GM21447 (cell line): ENCODE measurements around the gene PPIP5K2.
"Not testable (repeated sequence)": the region's sequence is repeated elsewhere in the genome, so short reads cannot be mapped to it uniquely, and the experiment has no call there.

Source experiments
- ATAC-seq: cut with Tn5 transposase; IDR thresholded peaks from one replicate; pipeline ENCODE4 v1.9.1; 2021; ENCODE audit not compliant: unreplicated experiment

Gene PPIP5K2

DNA sequence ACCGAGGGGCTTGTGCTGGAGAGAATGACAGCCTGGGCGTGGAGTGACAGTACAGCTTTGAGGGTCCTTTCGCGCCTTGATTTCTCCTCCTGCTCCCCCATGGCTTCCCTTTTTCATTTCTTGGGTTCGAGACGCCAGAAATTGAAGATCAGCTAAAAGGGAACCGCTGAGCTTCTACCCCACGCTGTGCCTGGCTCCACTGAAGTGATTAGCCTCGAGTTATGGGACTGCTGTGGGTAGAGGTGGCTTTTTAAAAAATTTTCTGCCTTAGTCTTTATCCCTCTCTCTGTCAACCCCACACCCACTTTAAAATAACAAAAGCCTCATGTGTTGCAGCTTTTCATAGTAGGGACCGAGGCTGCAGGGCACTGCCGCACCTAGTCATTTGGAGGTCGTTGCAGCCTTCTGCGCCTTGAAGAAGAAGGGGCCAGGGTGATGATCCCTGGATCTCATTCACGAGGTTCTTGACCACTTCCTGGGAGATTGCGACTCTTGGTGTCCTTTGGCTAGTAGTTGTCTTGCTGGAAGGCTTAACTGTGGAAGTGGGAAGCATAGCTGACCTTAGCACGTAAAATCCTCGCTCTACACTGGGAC lies 603 bp downstream of the PPIP5K2 start:
- ATAC-seq = peak; percentile 0

DNA sequence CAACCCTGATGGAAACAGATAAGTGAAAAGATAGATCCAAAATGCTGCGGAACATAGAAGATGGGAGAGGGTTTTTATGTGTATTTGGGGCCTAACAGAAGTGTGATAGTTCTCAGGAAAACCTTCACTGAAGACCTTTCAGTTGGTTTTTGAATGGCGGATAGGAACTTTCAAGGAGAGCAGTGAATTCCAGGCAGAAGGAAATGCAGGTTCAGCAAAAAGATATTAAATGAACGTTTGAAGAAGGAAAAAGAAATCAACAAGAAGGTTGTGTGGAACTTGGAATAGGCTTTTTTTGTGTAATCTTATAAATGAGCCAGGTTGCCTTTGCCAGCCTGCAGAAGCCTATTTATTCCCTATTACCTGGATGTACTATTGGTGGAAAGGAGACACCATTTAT lies 2.1 kb downstream of the PPIP5K2 start:
- no peak for ATAC-seq

DNA sequence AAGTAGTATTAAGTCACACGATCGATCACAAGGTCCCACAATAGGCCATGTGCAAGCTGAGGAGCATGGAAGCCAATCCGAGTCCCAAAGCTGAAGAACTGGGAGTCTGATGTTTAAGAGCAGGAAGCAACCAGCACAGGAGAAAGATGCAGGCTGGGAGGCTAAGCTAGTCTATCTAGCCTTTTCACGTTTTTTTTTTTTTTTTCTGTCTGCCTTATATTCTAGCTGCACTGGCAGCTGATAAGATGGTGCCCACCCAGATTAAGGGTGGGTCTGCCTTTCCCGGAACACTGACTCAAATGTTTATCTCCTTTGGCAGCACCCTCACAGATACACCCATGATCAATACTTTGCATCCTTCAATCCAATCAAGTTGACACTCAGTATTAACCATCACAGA lies 6.5 kb downstream of the PPIP5K2 start:
- ATAC-seq = no peak

DNA sequence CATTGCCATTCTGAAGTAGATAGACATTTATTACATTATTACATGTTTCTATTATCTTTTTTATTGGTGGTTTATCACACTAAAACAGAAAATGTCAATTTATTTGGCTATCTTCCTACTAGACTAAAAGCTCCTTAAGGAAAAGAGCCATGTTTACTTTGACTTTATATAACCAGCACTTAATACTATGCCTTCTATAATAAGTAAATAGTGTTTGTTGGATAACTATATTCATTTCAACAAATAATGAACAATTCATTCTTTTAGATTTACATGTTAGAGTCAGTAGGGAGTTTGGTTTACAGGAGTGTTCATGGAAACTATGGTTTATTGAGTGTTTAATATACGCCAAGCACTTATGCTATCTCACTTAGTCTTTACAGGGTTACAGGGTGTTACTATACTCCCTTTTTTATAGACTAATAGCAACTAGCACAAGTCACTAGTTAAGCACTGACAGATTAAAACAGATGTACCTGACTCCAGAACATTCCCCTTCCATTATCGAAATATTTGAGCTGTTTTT lies 7.3 kb downstream of the PPIP5K2 start:
- ATAC-seq = no peak

DNA sequence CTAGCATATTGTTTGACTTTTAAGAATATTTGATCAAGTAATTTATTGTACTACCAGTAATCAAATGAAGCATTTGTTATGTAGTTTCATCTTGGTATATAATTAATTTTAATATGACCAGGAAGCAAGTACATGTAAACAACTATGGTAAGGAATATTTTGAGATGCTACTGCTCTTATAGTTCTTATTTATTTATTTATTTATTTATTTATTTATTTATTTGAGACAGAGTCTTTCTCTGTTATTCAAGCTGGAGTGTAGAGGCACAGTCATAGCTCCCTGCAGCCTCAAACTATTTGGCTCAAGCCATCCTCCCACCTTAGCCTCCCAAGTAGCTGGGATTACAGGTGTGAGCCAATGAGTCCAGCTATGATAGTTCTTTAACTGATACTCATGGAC lies 8.1 kb downstream of the PPIP5K2 start:
- ATAC-seq = no peak

DNA sequence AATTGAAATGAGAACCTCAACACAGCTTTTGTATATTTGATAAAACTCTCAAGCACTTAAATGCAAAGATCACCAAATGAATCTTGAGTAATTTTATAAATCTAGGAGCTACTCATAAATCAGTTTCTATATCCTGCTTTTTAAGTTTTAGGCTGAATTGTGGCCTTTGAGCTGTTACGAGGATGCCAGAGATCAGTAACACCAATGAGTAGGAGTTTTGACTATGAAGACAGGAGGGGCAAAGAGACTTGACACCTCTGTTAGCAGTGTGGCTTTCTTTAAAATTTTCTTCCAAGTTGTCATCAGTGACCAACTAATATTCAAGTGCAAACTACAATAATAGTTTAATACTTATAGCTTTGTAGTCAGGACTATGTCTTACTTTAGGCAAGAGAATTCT lies 12.6 kb downstream of the PPIP5K2 start:
- no peak for ATAC-seq

DNA sequence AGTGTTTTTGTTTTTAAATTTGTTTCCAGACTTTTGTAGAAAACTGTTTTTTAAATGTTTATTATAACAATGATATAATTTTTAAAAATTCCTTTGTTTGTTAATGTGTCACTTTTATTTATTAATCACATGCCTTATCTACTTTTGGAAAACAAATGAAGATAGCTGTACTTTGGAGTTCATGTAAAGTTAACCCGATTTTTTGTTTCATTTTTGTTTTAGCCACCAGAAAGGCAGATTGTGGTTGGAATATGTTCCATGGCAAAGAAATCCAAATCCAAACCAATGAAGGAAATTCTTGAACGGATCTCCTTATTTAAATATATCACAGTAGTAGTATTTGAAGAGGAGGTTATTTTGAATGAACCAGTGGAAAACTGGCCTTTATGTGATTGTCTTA lies 13.1 kb downstream of the PPIP5K2 start:
- no peak for ATAC-seq

DNA sequence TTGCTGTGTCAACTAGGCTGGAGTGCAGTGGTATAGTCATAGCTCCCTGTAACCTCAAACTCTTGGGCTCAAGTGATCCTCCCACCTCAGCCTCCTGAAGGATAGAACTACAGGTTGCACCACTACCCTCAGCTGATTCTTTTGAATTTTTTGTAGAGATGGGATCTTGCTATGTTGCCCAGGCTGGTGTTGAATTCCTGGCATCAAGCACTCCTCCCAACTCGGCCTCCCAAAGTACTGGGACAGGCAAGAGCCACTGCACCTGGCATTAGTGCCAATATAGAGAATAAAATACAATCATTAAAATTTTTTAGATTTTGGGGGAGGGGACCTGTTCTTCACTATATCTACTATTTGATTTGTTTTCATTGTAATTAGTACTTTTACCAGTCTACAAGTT lies 15.4 kb downstream of the PPIP5K2 start:
- no peak for ATAC-seq

DNA sequence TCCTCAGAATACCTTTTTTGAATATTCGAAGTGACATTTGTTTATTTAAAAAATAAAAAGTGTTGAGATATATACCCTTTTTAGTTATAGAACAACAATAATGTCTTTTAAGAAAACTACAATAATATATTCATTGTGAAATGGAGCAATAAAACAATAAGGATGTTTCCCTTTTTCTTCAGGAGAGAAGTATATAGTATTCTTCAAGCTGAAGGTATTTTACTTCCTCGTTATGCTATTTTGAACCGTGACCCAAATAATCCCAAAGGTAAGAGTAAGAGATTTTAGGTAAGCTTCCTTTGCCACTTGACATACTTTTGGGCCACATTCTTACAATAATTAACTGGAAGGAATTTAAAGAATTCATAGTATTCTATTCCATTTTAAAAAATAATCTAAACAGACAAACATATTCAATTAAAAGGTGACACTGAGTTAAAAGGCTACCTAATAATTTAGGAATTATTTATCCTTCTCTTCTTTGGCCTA lies 18.1 kb downstream of the PPIP5K2 start:
- no peak for ATAC-seq

DNA sequence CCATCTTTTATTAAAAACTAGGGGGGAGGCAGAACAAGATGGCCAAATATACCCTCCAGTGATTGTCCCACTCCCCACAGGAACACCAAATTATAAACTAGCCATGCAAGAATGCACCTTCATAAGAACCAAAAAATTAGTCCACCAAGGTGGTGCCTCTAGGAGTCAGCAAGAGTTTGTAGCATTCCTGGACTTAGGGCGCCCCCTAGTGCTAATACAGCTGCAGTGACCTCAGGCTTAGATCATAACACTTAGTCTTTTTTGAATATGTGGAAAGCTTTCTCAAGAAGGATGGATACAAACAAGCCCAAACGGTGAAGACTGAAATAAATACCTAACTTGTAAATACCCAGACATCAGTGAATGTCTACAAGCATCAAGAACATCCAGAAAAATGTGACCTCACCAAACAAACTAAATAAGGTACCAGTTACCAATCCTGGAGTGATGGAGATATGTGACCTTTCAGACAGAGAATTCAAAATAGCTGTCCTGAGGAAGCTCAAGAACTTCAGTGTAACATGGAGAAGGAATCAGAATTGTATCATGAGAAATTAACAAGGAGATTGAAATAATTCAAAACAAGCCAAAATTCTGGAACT lies 19.3 kb downstream of the PPIP5K2 start:
- ATAC-seq = peak; percentile 99

DNA sequence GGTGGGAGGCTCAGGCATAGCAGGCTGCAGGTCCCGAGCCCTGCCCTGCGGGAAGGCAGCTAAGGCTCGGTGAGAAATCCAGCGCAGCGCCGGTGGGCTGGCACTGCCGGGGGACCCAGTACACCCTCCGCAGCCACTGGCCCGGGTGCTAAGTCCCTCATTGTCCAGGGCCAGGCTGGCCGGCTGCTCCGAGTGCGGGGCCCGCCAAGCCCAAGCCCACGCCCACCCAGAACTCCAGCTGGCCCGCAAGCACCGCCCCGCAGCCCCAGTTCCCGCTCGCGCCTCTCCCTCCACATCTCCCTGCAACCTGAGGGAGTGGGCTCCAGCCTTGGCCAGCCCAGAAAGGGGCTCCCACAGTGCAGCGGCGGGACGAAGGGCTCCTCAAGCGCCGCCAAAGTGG lies 22.0 kb downstream of the PPIP5K2 start:
- ATAC-seq = not testable (repeated sequence)

DNA sequence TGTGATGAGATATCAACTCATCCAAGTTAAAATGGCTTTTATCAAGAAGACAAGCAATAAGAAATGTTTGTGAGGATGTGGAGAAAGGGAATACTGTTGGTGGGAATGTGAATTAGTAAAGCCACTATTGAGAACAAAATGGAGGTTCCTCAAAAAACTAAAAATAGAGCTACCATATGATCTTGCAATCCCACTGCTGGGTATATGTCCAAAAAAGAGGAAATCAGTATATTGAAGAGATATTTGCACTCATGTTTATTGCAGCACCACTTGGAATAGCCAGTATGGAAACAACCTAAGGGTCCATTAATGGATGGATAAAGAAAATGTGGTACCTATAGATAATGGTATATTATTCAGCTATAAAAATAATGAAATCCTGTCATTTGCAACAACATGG lies 25.1 kb downstream of the PPIP5K2 start:
- no peak for ATAC-seq

DNA sequence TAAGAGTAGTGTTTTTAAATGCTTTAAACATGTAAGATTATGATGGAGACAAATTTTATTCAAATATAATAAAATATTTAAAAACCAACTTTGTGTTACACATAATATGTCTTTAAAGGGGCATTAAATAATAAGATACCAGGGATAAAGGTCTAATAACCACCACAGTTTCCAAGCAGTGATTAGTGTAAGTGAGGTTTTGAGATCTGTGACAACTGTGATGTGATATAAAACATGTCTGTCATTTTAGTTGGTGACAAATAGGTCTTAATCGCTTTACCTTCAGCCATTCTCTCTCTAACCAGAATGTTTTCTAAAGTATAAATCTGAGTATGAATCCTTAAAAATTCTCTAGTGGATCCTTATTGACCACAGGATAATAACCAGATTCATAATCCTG lies 28.1 kb downstream of the PPIP5K2 start:
- ATAC-seq = no peak

DNA sequence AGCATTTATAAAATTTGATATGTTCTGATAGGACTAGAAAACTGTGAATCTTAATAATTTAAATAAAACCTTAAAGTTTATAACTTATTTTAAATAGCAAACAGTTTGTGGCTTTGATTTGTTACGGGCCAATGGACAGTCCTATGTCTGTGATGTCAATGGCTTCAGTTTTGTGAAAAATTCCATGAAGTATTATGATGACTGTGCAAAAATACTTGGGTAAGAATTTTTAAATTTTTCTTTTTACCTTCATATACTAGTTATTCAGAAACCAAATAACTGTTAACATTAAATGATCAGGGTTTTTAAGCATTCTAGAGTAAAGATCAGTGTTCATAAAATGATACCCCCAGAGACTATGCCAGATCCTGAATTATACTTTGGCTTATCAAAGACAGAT lies 31.1 kb downstream of the PPIP5K2 start:
- ATAC-seq = no peak

DNA sequence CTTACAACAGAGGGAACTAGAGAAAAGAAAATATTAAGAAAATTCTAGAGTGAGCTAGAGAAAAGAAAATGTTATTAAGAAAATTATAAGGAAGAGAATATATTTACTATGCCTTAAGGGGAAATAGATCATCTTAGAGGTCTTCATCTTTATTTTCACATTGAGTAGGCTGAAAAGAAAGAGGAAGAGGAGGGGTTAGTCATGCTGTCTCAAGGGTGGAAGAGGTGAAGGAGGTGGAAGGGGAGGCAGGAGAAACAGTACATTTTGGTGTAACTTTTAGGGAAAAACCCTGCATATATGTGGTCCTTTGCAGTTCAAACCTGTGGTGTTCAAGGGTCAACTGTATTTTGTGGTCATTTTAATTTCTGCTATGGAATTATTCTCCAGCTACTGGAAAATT lies 46.6 kb downstream of the PPIP5K2 start:
- ATAC-seq = no peak

DNA sequence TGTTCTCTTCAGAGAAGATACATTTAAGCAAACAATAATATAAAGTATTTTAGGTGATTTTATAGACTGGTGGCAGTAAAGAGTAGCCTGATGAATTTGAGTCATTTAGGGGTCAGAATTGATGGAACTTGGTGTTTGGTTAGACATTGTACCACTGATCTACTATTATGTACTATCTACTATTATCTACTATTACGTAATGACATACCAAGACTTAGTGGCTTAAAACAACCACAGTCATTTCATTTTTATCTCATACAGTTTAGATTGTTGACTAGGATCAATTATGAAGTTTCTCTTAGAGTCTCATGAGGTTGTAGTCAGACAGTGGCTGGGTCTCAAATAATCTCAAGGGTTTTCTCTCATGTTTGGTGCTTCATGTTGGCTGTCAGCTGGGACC lies 54.0 kb downstream of the PPIP5K2 start:
- ATAC-seq = no peak

DNA sequence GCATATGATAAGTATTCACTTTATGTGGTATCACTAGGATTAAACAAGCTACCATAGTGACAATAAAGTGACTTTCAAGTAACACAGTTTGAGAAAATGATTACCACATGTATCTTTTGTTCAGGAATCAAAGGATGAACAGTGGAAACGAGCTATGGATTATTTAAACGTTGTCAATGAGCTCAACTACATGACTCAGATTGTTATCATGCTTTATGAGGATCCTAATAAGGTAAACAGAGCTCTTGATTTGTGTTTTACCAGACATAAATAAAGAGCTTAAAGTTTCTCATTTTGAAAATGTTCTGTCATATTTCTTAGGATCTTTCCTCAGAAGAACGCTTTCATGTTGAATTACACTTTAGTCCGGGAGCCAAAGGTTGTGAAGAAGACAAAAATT lies 57.4 kb downstream of the PPIP5K2 start:
- no peak for ATAC-seq

DNA sequence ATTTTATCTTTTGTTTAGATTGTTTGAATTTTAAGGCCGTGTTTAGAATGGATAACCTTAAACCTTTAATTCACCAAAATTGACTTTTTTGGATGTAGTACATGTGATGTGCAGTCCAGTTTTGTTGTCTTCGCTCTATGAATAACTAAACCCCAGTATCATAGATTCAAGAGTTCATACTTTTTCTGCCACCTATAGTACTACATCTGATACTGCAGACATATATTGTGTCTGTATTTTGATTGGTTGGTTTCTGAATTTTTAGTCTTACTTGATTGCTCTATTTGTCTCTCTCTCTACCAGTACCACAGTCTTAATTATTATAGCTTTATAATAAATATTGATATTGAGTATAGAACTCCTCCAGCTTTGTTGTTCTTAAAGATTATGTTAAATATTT lies 58.1 kb downstream of the PPIP5K2 start:
- ATAC-seq = no peak

DNA sequence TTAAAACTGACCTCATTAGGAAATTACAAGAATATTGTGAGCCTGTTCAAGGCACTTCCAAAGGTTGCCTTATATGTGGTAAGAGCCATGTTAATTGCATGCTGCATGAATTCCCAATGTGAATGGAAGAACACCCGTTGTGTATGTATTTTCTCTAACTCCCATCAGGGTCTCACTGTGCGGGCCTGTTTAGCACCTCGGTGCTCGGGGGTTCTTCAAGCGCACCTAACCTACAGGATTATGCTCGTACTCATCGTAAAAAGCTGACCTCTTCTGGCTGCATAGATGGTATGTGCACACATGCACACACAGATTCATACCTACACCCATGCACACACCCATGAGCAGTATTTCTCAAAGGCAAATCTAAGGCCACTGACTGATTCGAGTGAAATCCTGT lies 66.1 kb downstream of the PPIP5K2 start:
- ATAC-seq = no peak

DNA sequence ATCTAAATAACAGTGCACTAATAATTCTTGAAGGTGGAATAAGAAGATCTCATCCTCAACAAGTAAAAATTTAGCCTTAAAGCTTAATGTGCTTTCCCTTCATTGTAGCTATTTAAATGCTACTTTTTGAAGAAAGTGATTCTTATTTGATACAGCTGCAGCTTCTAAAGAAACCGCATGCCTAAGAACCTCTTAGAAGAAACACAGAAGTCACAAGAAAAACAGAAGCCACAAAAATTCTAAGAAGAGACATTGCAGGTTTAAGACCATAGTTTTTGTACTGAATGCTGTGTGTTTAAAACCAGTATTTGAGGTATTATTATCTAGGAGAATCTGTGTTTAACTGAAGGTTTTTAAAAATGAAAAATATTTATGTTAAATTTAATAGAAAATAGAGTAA lies 68.3 kb downstream of the PPIP5K2 start:
- no peak for ATAC-seq

DNA sequence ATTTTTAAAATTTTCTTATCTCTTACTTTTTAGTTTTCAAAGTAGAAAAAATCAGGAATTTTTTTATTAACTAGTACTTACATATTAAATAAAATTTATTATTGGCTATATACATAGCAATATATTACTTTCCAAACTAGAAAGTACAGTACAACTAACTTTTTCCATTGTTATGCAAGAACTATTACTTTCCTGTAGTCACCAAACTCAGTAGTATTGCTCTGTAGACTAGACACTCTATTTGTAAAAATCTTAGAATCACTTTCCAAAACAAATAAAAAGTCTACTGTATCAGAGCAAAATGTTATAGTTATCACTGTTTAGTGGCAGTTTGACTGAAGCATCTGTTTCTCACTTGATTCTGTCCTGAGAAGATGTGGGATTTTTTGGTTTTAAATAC lies 83.1 kb downstream of the PPIP5K2 start:
- ATAC-seq = no peak

DNA sequence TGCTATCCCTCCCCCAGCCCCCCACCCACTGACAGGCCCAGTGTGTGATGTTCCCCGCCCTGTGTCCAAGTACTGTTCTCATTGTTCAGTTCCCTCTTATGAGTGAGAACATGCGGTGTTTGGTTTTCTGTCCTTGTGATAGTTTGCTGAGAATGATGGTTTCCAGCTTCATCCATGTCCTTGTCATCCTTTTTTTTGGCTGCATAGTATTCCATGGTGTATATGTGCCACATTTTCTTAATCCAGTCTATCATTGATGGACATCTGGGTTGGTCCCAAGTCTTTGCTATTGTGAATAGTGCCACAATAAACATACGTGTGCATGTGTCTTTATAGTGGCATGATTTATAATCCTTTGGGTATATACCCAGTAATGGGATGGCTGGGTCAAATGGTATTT lies 84.9 kb downstream of the PPIP5K2 start:
- ATAC-seq = not testable (repeated sequence)
